A673 (cell line): ENCODE data around the gene SCUBE1. TPM values are rescaled to one million over a fixed set of nuclear protein-coding genes. Genes with fewer than 3 reads are reported as not detected.

ENCODE experiments used
- BruUV-seq: library from RNA; stranded (reverse); fragments of 400-500 nt; replicated peaks from 2 replicates; lab custom pipeline; 2021; lab: Mats Ljungman, UMichigan
- CTCF ChIA-PET: fragments of 300-600 bp; sonication (Branson Sonifier 250); formaldehyde crosslinking; loops from one replicate; lab custom pipeline; 2022; ENCODE audit warnings: antibody characterized with exemption; lab: Charles Lee
- POLR2A ChIA-PET: fragments of 300-600 bp; sonication (Branson Sonifier 250); formaldehyde crosslinking; loops from one replicate; lab custom pipeline; 2022; ENCODE audit warnings: antibody characterized with exemption; ENCODE audit not compliant: low non-redundant PET; lab: Charles Lee
- DNase-seq: peaks from one replicate; pipeline ENCODE4 v3.0.0-alpha.2; 2015; ENCODE audit warnings: low spot score
- H3K27ac ChIP-seq: fragments of 200-600 bp; sonication (generic); 2 replicates; pipeline ENCODE4 v1.5.1; 2016; ENCODE audit warnings: mixed run types, low read depth, mild to moderate bottlenecking, mixed read lengths, antibody characterized with exemption, low read length; ENCODE audit not compliant: poor library complexity, severe bottlenecking
- H3K27me3 ChIP-seq: fragments of 200-600 bp; sonication (generic); replicated peaks from 2 replicates; pipeline ENCODE4 v1.6.1; 2017; ENCODE audit warnings: mixed run types, low read depth, mild to moderate bottlenecking, mixed read lengths, antibody characterized with exemption, low read length; ENCODE audit not compliant: insufficient read depth, poor library complexity
- H3K36me3 ChIP-seq: fragments of 200-600 bp; sonication (generic); 2 replicates; pipeline ENCODE4 v1.6.1; 2016; ENCODE audit warnings: mixed run types, mild to moderate bottlenecking, mixed read lengths, antibody characterized with exemption, low read length; ENCODE audit not compliant: insufficient read depth, poor library complexity, severe bottlenecking
- H3K4me1 ChIP-seq: fragments of 200-600 bp; sonication (generic); 2 replicates; pipeline ENCODE4 v1.6.1; 2017; ENCODE audit warnings: mixed run types, mild to moderate bottlenecking, mixed read lengths, antibody characterized with exemption, low read length; ENCODE audit not compliant: insufficient read depth, poor library complexity, severe bottlenecking
- H3K4me3 ChIP-seq: fragments of 200-600 bp; sonication (generic); 2 replicates; pipeline ENCODE4 v1.5.1; 2016; ENCODE audit warnings: low read depth, mixed run types, mild to moderate bottlenecking, mixed read lengths, low read length; ENCODE audit not compliant: poor library complexity, severe bottlenecking
- H3K9me3 ChIP-seq: fragments of 200-600 bp; sonication (generic); 2 replicates; pipeline ENCODE4 v1.6.1; 2016; ENCODE audit warnings: mixed run types, low read depth, mild to moderate bottlenecking, mixed read lengths, antibody characterized with exemption, low read length; ENCODE audit not compliant: poor library complexity, severe bottlenecking
- EZH2 ChIP-seq: fragments of 200-600 bp; sonication (generic); IDR thresholded peaks from 2 replicates; pipeline ENCODE4 v1.6.1; 2017; ENCODE audit warnings: borderline replicate concordance, low read depth, mild to moderate bottlenecking, mixed read lengths, antibody characterized with exemption, low read length; ENCODE audit not compliant: poor library complexity, severe bottlenecking
- intact Hi-C: fragments of 100-400 bp; cut with micrococcal nuclease; formaldehyde crosslinking; loops from one replicate; pipeline ENCODE4 v1.10.0; 2022; ENCODE audit not compliant: unreplicated experiment
- total RNA-seq: library from RNA; stranded (reverse); gene quantifications from 2 replicates; pipeline ENCODE4 v1.2.3, GENCODE V29; 2021
- TF ChIP-seq, protein P1 (sequence below): fragments of 300-800, 200-600 bp; sonication (generic); conservative IDR thresholded peaks from 2 replicates; pipeline ENCODE4 v1.5.1; 2017; ENCODE audit warnings: low read depth, mild to moderate bottlenecking, antibody characterized with exemption, low read length, moderate library complexity, mixed read lengths

SCUBE1 gene
- total RNA-seq, 1 experiment from 2014 or later = 0.24 TPM

DNA sequence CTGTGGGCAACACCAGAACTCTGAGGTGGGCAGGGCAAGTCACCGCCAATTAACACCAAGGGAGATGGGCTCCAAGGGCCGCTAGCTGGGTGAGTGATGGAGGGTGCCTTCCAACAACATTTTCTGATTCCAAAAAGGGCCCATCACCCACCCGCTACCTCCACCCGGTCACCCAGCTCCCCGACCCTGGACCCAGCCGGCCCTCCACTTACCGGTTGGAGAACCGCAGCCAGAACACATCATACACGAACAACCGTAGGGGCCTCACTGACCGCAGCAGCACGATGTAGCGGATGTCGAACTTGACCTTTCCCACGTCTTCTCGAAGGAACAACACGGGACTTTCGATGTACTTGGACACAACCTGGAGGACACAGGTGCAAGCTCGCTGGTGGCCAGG is 171.0 kb downstream of the SCUBE1 start:
- DNase-seq = no peak
- TF ChIP-seq, protein P1, sequence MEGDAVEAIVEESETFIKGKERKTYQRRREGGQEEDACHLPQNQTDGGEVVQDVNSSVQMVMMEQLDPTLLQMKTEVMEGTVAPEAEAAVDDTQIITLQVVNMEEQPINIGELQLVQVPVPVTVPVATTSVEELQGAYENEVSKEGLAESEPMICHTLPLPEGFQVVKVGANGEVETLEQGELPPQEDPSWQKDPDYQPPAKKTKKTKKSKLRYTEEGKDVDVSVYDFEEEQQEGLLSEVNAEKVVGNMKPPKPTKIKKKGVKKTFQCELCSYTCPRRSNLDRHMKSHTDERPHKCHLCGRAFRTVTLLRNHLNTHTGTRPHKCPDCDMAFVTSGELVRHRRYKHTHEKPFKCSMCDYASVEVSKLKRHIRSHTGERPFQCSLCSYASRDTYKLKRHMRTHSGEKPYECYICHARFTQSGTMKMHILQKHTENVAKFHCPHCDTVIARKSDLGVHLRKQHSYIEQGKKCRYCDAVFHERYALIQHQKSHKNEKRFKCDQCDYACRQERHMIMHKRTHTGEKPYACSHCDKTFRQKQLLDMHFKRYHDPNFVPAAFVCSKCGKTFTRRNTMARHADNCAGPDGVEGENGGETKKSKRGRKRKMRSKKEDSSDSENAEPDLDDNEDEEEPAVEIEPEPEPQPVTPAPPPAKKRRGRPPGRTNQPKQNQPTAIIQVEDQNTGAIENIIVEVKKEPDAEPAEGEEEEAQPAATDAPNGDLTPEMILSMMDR = no peak
- no peak for TF ChIP-seq EZH2
- H3K27ac ChIP-seq = no peak overlapping the region
- BruUV-seq = no TSS peak
- H3K27me3 ChIP-seq = no peaks in the 10 kb centered on the region
- intact Hi-C loops = no loop called here
- H3K4me1 ChIP-seq = no peaks in the 10 kb centered on the region
- POLR2A ChIA-PET = no interaction called here
- no peaks in the 10 kb centered on the region for H3K9me3 ChIP-seq
- H3K4me3 ChIP-seq = no peak overlapping the region
- CTCF ChIA-PET = interaction anchor here (0.7 kb wide), 1 partner anchor 199 kb away, joined by 3 read pairs; no protein-coding TSS in a partner anchor
- H3K36me3 ChIP-seq = peaks cover 78% of the 10 kb centered on the region

DNA sequence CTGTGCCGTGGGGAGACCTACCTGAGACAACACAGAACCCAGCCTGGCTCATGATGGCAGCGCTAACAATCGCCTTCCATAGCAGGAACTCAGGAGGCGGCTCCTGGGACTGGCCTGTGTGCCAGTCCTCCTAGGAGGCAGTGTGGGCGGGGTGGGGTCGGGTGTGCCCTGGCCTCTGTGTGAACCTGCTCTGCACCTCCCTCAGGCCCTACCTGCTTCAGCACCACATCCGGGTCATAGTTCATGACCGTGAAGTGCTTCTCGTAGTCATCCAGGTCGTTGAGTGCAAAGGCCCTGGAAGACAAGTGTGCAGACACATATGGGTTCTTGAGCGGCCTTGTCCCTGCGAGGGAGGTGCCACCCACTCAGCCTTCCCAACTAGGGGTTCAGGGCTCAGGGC is 171.6 kb downstream of the SCUBE1 start:
- Histone ChIP-seq H3K27me3 (no peaks in the 10 kb centered on the region), H3K27ac (no peak overlapping the region), H3K36me3 (peaks cover 78% of the 10 kb centered on the region), H3K4me1 (no peaks in the 10 kb centered on the region), H3K9me3 (no peaks in the 10 kb centered on the region), H3K4me3 (no peak overlapping the region)
- CTCF ChIA-PET = interaction anchor here (0.7 kb wide), 1 partner anchor 198 kb away, joined by 3 read pairs; no protein-coding TSS in a partner anchor
- intact Hi-C loops = no loop called here
- BruUV-seq = no TSS peak
- TF ChIP-seq, protein P1 = no peak
- no peak for TF ChIP-seq EZH2
- POLR2A ChIA-PET = no interaction called here
- no peak for DNase-seq

DNA sequence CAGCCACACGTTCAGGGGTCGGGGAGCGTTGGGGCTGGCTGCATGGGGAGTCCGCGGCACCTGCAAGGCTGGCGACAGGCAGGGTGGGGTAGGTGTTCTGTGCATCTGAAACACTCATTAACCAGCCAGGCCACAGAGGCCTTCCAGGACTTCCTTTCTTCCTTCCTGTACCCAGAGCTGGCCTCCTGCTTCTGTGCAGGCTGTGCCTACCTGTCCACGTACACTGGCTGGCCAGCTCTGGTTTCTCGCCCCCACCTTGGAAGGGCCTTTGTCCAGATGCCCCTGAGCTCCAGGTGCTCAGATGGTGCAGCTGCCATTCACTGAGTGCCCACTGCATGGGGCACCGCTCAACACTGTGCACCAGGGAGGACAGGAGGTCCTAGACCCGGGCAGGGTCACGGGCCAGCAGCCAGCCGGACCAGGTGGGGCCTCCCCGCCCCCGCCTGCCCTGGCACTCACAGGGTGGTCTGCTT is 172.1 kb downstream of the SCUBE1 start:
- no peaks in the 10 kb centered on the region for H3K4me1 ChIP-seq
- no peaks in the 10 kb centered on the region for H3K27me3 ChIP-seq
- TF ChIP-seq, protein P1 = no peak
- no peak for TF ChIP-seq EZH2
- no peaks in the 10 kb centered on the region for H3K9me3 ChIP-seq
- peaks cover 76% of the 10 kb centered on the region for H3K36me3 ChIP-seq
- intact Hi-C loops = no loop called here
- BruUV-seq = no TSS peak
- no peak overlapping the region for H3K27ac ChIP-seq
- DNase-seq = no peak
- H3K4me3 ChIP-seq = no peak overlapping the region
- ChIA-PET CTCF (no interaction called here), POLR2A (no interaction called here)
